Measurements from ENCODE around the gene SMAD2.
A peak's percentile ranks its signal among the peaks of the same experiment; 100 is the strongest.

SMAD2 gene

GRCh38 chr18:47898055-47898454 is 32.4 kb downstream of the SMAD2 start:
- no peak for DNase-seq (ENCODE audit: low spot score)
- FAIRE-seq: no peak

GRCh38 chr18:47895565-47896250 is 34.8 kb downstream of the SMAD2 start:
- DNase-seq (ENCODE audit: low spot score) (no peak), FAIRE-seq (no peak)

- FAIRE-seq (no peak), DNase-seq (ENCODE audit: low spot score) (no peak)
These were observed 36.3 kb downstream of the SMAD2 start for GRCh38 chr18:47893939-47894699.

- no peak for DNase-seq (ENCODE audit: low spot score)
- FAIRE-seq: no peak
These were observed 37.4 kb downstream of the SMAD2 start for GRCh38 chr18:47893047-47893446.

- DNase-seq (ENCODE audit: low spot score): no peak
- FAIRE-seq: no peak
These were observed 42.3 kb downstream of the SMAD2 start for GRCh38 chr18:47888156-47888555.

GRCh38 chr18:47887227-47887626 is 43.2 kb downstream of the SMAD2 start:
- DNase-seq (ENCODE audit: low spot score): no peak
- FAIRE-seq: no peak

GRCh38 chr18:47883771-47884413 is 46.6 kb downstream of the SMAD2 start:
- peak; percentile 65 for DNase-seq (ENCODE audit: low spot score)
- FAIRE-seq: peak; percentile 82

- FAIRE-seq (no peak), DNase-seq (ENCODE audit: low spot score) (no peak)
These were observed 47.8 kb downstream of the SMAD2 start for GRCh38 chr18:47882641-47883040.

GRCh38 chr18:47881752-47882455 is 48.6 kb downstream of the SMAD2 start:
- DNase-seq (ENCODE audit: low spot score) (peak; percentile 60), FAIRE-seq (peak; percentile 74)

GRCh38 chr18:47881042-47881441 is 49.4 kb downstream of the SMAD2 start:
- DNase-seq (ENCODE audit: low spot score): no peak
- no peak for FAIRE-seq

- FAIRE-seq: no peak
- DNase-seq (ENCODE audit: low spot score): no peak
These were observed 52.6 kb downstream of the SMAD2 start for GRCh38 chr18:47877892-47878291.

GRCh38 chr18:47876813-47877212 is 53.6 kb downstream of the SMAD2 start:
- DNase-seq (ENCODE audit: low spot score) (no peak), FAIRE-seq (no peak)

- FAIRE-seq (no peak), DNase-seq (ENCODE audit: low spot score) (no peak)
These were observed 56.8 kb downstream of the SMAD2 start for GRCh38 chr18:47873625-47874024.

GRCh38 chr18:47872426-47872825 is 58.0 kb downstream of the SMAD2 start:
- DNase-seq (ENCODE audit: low spot score) (no peak), FAIRE-seq (no peak)

- no peak for DNase-seq (ENCODE audit: low spot score)
- FAIRE-seq: no peak
These were observed 59.2 kb downstream of the SMAD2 start for GRCh38 chr18:47871288-47871687.

GRCh38 chr18:47870605-47871004 is 59.9 kb downstream of the SMAD2 start:
- no peak for FAIRE-seq
- DNase-seq (ENCODE audit: low spot score): no peak

- no peak for FAIRE-seq
- no peak for DNase-seq (ENCODE audit: low spot score)
These were observed 61.7 kb downstream of the SMAD2 start for GRCh38 chr18:47868744-47869143.

- DNase-seq (ENCODE audit: low spot score) (no peak), FAIRE-seq (no peak)
These were observed 65.3 kb downstream of the SMAD2 start for GRCh38 chr18:47865183-47865582.

GRCh38 chr18:47863041-47863440 is 67.4 kb downstream of the SMAD2 start:
- FAIRE-seq (no peak), DNase-seq (ENCODE audit: low spot score) (no peak)

GRCh38 chr18:47858607-47859006 is 71.9 kb downstream of the SMAD2 start:
- no peak for DNase-seq (ENCODE audit: low spot score)
- FAIRE-seq: no peak

- FAIRE-seq (no peak), DNase-seq (ENCODE audit: low spot score) (no peak)
These were observed 82.8 kb downstream of the SMAD2 start for GRCh38 chr18:47847635-47848034.

GRCh38 chr18:47846431-47846830 is 84.0 kb downstream of the SMAD2 start:
- DNase-seq (ENCODE audit: low spot score) (no peak), FAIRE-seq (no peak)

Measured in RCC 7860 (cell line).